Colonic mucosa (tissue), 4 donors: Measurements from ENCODE around the gene ERVW-1. TPM values are rescaled to one million over a fixed set of nuclear protein-coding genes. Genes with fewer than 3 reads are reported as not detected.
A peak's percentile ranks its signal among the peaks of the same experiment; 100 is the strongest.
"Not testable (repeated sequence)": the region's sequence is repeated elsewhere in the genome, so short reads cannot be mapped to it uniquely, and the experiment has no call there.

ENCODE experiments used
- DNase-seq: peaks from one replicate; pipeline ENCODE4 v3.0.0-alpha.2; 2020
- H3K27ac ChIP-seq: fragments of 200-600 bp; one replicate; pipeline ENCODE4 v1.8.0; 2021
- H3K27me3 ChIP-seq: fragments of 200-600 bp; one replicate; pipeline ENCODE4 v1.8.0; 2021
- H3K36me3 ChIP-seq: fragments of 200-600 bp; one replicate; pipeline ENCODE4 v1.8.0; 2021
- H3K4me1 ChIP-seq: fragments of 200-600 bp; one replicate; pipeline ENCODE4 v1.8.0; 2021; ENCODE audit warnings: mild to moderate bottlenecking
- H3K4me3 ChIP-seq: fragments of 200-600 bp; one replicate; pipeline ENCODE4 v1.8.0; 2021
- H3K9ac ChIP-seq, 2 donors: one replicate each; pipeline ENCODE4 v1.7.0; 2013; ENCODE audit warnings: control low read depth in 2 of 2, low read depth in 2 of 2, low read length in 2 of 2
- H3K9me3 ChIP-seq: fragments of 200-600 bp; one replicate; pipeline ENCODE4 v1.8.0; 2021
- intact Hi-C: fragments of 100-400 bp; cut with DNase I; formaldehyde crosslinking; loops from one replicate; pipeline ENCODE4 v1.14.1; 2022
- total RNA-seq, 2 donors: library from RNA; stranded (reverse); fragmentation: NEBNext Ultra II Directional in 1 of 2; extraction: Animal tissue kit (Norgen Biotek cat#: 25700) in 1 of 2; gene quantifications; one replicate each; pipeline ENCODE4 v1.2.1, GENCODE V29; 2021
- TF ChIP-seq, protein P1 (sequence below): fragments of 200-600 bp; IDR thresholded peaks from one replicate; pipeline ENCODE4 v1.8.0; 2022; ENCODE audit warnings: antibody characterized with exemption, mild to moderate bottlenecking
- donor health status: healthy.
- donor health status: DM: no; HTN: no; CAD: no.
- donor health status: DM: no; HTN: no; CAD: no.

Gene ERVW-1
- total RNA-seq, 2 donors from 2014 or later = not detected

DNA sequence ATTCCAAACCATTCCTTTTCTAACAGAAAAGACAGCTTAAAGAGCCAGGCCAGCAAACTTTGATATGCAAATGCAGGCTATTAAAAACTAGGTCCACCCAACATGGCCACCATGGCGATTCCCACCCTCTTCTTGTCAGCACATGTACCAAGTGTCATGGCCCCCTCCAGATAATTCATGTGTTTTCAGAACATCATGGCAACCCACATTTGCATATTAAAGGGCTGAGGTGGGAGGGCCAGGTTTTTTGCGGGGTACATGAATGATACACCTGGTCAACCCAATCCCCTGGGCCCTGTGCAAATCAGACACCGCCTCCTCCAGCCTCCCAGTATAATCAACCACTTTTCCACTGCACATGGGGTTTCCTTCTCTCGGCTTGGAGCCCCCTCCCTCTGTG, 965 bp upstream of the ERVW-1 start:
- Histone ChIP-seq H3K9ac (no peak overlapping the region), H3K9me3 (no peaks in the 10 kb centered on the region), H3K36me3 (no peaks in the 10 kb centered on the region), H3K27ac (no peak overlapping the region), H3K27me3 (no peaks in the 10 kb centered on the region), H3K4me1 (no peaks in the 10 kb centered on the region), H3K4me3 (no peak overlapping the region)
- TF ChIP-seq, protein P1, sequence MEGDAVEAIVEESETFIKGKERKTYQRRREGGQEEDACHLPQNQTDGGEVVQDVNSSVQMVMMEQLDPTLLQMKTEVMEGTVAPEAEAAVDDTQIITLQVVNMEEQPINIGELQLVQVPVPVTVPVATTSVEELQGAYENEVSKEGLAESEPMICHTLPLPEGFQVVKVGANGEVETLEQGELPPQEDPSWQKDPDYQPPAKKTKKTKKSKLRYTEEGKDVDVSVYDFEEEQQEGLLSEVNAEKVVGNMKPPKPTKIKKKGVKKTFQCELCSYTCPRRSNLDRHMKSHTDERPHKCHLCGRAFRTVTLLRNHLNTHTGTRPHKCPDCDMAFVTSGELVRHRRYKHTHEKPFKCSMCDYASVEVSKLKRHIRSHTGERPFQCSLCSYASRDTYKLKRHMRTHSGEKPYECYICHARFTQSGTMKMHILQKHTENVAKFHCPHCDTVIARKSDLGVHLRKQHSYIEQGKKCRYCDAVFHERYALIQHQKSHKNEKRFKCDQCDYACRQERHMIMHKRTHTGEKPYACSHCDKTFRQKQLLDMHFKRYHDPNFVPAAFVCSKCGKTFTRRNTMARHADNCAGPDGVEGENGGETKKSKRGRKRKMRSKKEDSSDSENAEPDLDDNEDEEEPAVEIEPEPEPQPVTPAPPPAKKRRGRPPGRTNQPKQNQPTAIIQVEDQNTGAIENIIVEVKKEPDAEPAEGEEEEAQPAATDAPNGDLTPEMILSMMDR = no peak
- intact Hi-C loops = no loop called here
- no peak for DNase-seq

DNA sequence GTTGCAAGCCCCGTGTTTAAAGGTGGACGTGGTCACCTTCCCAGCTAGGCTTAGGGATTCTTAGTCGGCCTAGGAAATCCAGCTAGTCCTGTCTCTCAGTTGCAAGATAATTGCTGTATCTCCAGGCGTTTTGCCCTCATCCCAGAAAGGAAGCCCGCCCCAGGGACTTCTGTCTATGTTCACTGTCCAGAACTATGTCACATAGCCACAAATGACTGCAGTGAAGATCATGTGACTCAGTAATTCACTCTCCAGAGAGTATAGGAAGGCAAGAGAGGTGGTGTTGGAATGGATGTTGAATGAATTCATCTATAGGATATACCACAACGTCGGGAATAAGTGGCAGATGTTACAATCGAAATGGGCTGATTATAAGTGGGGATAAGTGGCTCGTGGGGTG, 349 bp upstream of the ERVW-1 start:
- intact Hi-C loops = no loop called here
- H3K4me3 ChIP-seq = no peak overlapping the region
- H3K4me1 ChIP-seq = no peaks in the 10 kb centered on the region
- TF ChIP-seq, protein P1 = no peak
- no peaks in the 10 kb centered on the region for H3K9me3 ChIP-seq
- H3K36me3 ChIP-seq = no peaks in the 10 kb centered on the region
- H3K9ac ChIP-seq = no peak overlapping the region
- no peak overlapping the region for H3K27ac ChIP-seq
- DNase-seq = no peak
- H3K27me3 ChIP-seq = no peaks in the 10 kb centered on the region

DNA sequence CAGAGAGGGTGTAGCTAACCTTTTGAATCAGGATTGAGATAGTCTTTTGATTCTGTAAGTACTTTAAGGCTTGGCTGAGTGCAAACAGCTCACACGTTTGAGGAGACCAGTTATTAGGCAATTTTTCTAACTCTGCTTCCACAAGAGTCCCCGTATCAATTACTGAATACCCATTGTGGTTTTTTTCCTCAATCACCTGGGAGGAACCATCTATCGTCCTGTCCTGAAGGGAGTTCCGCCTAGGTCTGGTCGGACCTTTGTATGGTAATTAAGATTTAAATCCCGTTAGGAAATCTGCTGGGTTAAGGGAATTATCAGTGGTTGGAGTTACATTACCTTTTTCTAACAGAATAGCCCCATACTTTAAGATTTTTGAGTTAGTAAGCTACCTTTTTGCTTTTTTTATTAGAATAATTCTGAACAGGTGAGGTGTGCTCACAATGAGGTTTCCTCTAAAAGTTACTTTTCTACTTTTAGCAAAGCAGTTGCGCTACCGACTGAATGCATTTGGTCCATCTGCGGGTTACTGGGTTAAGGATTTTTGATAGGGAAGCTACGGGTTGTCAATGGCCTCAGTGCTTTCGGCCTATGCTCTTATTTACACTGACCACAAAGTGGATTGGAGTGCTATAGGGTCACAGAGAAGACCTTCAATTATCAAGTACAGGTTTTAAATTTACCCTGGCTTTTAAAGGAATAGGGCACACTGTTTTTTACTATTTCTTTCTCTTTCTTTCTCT, 1.7 kb downstream of the ERVW-1 start:
- intact Hi-C loops = not testable (repeated sequence)

DNA sequence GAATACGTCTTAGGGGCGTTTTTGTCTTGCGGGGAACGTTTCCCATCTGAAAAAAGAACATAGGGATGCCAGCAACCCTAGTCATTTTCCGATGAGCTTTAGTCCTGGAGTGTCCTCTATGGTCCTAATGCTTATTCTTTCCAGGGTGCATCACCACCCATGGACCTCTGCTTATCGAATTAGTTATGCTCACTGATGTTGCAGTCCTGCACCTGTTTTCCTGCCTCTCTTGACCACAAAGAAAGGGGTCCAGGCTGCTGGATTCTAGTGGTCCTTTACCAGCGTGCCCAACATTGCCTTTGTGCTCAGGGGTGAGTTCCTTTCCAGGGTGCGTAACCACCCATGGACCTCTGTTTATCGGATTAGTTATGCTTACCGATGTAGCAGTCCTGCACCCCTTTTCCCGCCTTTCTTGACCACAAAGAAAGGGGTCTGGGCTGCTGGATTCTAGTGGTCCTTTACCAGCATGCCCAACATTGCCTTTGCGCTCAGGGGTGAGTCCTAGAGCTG, 2.4 kb downstream of the ERVW-1 start:
- H3K4me3 ChIP-seq, H3K9ac ChIP-seq, DNase-seq, H3K36me3 ChIP-seq, H3K4me1 ChIP-seq, H3K9me3 ChIP-seq, intact Hi-C loops, H3K27me3 ChIP-seq, H3K27ac ChIP-seq: not testable (repeated sequence)

More for the DNA sequence above, 1.7 kb downstream of the ERVW-1 start:
- not testable (repeated sequence) for H3K27ac ChIP-seq, H3K4me1 ChIP-seq, H3K27me3 ChIP-seq, H3K4me3 ChIP-seq, H3K9ac ChIP-seq, DNase-seq, H3K9me3 ChIP-seq, H3K36me3 ChIP-seq

DNA sequence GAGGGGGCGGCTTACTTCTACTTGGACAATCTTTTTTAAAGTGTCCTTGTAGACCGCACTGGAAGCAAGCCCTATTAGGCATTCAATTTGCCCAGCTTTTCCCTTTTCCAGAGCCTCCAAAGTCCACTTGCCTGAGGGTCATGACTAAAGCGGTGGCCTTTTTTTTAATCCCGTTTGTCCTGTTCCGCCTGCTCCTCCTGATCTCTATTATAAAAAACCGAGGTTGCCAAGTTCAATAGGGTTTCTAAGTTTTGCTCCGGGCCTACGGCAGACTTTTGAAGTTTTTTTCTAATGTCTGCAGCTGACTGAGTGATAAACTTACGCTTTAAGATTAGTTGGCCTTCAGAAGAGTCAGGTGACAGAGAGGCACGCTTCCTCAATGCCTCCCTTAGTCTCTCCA, 3.8 kb downstream of the ERVW-1 start:
- H3K9me3 ChIP-seq, H3K9ac ChIP-seq, intact Hi-C loops, H3K27ac ChIP-seq, H3K27me3 ChIP-seq, H3K36me3 ChIP-seq, DNase-seq, H3K4me1 ChIP-seq, H3K4me3 ChIP-seq: not testable (repeated sequence)

DNA sequence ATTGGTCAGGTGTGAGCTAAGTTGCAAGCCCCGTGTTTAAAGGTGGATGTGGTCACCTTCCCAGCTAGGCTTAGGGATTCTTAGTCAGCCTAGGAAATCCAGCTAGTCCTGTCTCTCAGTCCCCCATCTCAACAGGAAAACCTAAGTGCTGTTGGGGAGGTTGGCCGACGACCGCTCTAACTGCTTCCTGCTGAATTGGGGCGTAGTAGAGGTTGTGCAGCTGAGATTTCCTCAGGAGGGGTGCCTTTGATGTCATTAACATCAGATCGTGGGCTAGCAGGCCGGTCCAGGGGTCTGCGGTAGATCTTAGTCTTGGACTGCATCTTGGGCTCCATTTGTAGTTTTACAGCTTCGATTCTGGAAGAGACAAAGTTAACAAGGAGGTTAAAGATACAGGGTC, 9.2 kb downstream of the ERVW-1 start:
- H3K36me3 ChIP-seq, intact Hi-C loops, H3K27me3 ChIP-seq, H3K27ac ChIP-seq, H3K4me1 ChIP-seq, DNase-seq, H3K9ac ChIP-seq, H3K9me3 ChIP-seq, H3K4me3 ChIP-seq: not testable (repeated sequence)

DNA sequence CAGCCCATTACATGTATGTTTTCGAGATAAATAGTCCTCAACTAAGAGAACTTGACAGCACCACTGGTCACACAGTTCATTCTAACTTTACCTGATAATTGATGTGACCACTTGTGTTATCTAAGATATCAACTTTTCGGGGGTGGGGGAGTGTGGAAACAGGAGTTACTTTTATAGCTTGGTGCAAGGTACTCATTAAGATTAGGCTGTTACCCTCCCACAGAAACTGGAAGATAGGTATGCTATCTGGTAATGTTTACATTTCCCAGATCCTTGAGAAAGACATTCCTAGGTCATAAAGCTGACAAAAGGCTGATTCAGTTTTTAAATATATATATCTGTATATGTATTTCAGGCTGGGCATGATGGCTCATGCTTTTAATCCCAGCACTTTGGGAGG, 11.1 kb downstream of the ERVW-1 start:
- peak; percentile 29 for DNase-seq
- no peak overlapping the region for H3K27ac ChIP-seq
- H3K9me3 ChIP-seq = no peaks in the 10 kb centered on the region
- H3K36me3 ChIP-seq = no peaks in the 10 kb centered on the region
- no peaks in the 10 kb centered on the region for H3K27me3 ChIP-seq
- TF ChIP-seq, protein P1 = no peak
- H3K4me1 ChIP-seq = no peaks in the 10 kb centered on the region
- H3K4me3 ChIP-seq = no peak overlapping the region
- H3K9ac ChIP-seq = no peak overlapping the region
- intact Hi-C loops = no loop called here
